OCI-LY7 (cell line): Measurements from ENCODE around the gene TERB1. TPM values are rescaled to one million over a fixed set of nuclear protein-coding genes. Genes with fewer than 3 reads are reported as not detected.
A peak's percentile ranks its signal among the peaks of the same experiment; 100 is the strongest.

ENCODE experiments used
- BruUV-seq: library from RNA; stranded (reverse); fragments of 400-500 nt; replicated peaks from 2 replicates; lab custom pipeline; 2021; lab: Mats Ljungman, UMichigan
- CTCF ChIA-PET: fragments of 300-600 bp; sonication (Branson Sonifier 250); formaldehyde crosslinking; loops from one replicate; lab custom pipeline; 2022; ENCODE audit warnings: antibody characterized with exemption; ENCODE audit not compliant: unreplicated experiment; lab: Charles Lee
- POLR2A ChIA-PET: fragments of 300-600 bp; sonication (Branson Sonifier 250); formaldehyde crosslinking; loops from one replicate; lab custom pipeline; 2022; ENCODE audit warnings: antibody characterized with exemption; lab: Charles Lee
- DNase-seq: peaks from one replicate; pipeline ENCODE4 v3.0.0-alpha.2; 2015; ENCODE audit warnings: low spot score
- H2AFZ ChIP-seq: fragments of 200-600 bp; sonication (generic), shearing (Covaris generic); 2 replicates; pipeline ENCODE4 v1.6.1; 2014; ENCODE audit warnings: mild to moderate bottlenecking, antibody characterized with exemption, low read length, moderate library complexity
- H3K27ac ChIP-seq: fragments of 200-600 bp; sonication (generic); 2 replicates; pipeline ENCODE4 v1.5.1; 2014; ENCODE audit warnings: mixed run types, low read depth, mild to moderate bottlenecking, moderate library complexity, low read length, inconsistent platforms; ENCODE audit not compliant: poor library complexity, severe bottlenecking
- H3K36me3 ChIP-seq: fragments of 200-600 bp; sonication (generic); 2 replicates; pipeline ENCODE4 v1.6.1; 2014; ENCODE audit warnings: mild to moderate bottlenecking, antibody characterized with exemption, low read length, moderate library complexity, mixed read lengths; ENCODE audit not compliant: insufficient read depth
- H3K4me1 ChIP-seq: fragments of 200-600 bp; sonication (generic); 2 replicates; pipeline ENCODE4 v1.5.1; 2014; ENCODE audit warnings: mild to moderate bottlenecking, low read length; ENCODE audit not compliant: insufficient read depth, poor library complexity, severe bottlenecking
- H3K4me2 ChIP-seq: fragments of 200-600 bp; sonication (generic); 2 replicates; pipeline ENCODE4 v1.6.1; 2014; ENCODE audit warnings: mild to moderate bottlenecking, low read length
- H3K4me3 ChIP-seq: fragments of 200-600 bp; sonication (generic); 2 replicates; pipeline ENCODE4 v1.5.1; 2014; ENCODE audit warnings: mild to moderate bottlenecking, low read depth, low read length; ENCODE audit not compliant: poor library complexity, severe bottlenecking
- H3K79me2 ChIP-seq: fragments of 200-600 bp; sonication (generic); 2 replicates; pipeline ENCODE4 v1.6.1; 2016; ENCODE audit warnings: low read depth, mild to moderate bottlenecking, low read length, moderate library complexity, mixed read lengths; ENCODE audit not compliant: insufficient read depth
- H3K9me2 ChIP-seq: fragments of 200-600 bp; sonication (generic); 2 replicates; pipeline ENCODE4 v1.6.1; 2016; ENCODE audit warnings: mild to moderate bottlenecking, low read length, mixed read lengths; ENCODE audit not compliant: insufficient read depth
- H3K9me3 ChIP-seq: fragments of 200-600 bp; sonication (generic); 2 replicates; pipeline ENCODE4 v1.6.1; 2014; ENCODE audit warnings: mild to moderate bottlenecking, mixed run types, low read length, mixed read lengths
- H4K20me1 ChIP-seq: fragments of 200-600 bp; sonication (generic); 2 replicates; pipeline ENCODE4 v1.6.1; 2014; ENCODE audit warnings: mild to moderate bottlenecking, antibody characterized with exemption, low read length, moderate library complexity, mixed read lengths; ENCODE audit not compliant: insufficient read depth
- EZH2phosphoT487 ChIP-seq: fragments of 200-600 bp; sonication (generic); IDR thresholded peaks from 2 replicates; pipeline ENCODE4 v1.6.1; 2018; ENCODE audit warnings: low read depth, borderline replicate concordance, mild to moderate bottlenecking, mixed run types, antibody characterized with exemption, low read length, moderate library complexity, mixed read lengths
- intact Hi-C: fragments of 100-400 bp; cut with micrococcal nuclease; formaldehyde crosslinking; loops from one replicate; pipeline ENCODE4 v1.10.0; 2022; ENCODE audit not compliant: unreplicated experiment
- total RNA-seq, 2 experiments: library from RNA; depleted of rRNA in 1 of 2; stranded (reverse); fragments of >200 nt in 1 of 2; shearing (Covaris generic) in 1 of 2; gene quantifications; 2 replicates each; pipeline ENCODE4 v1.2.3, GENCODE V29; 2014 to 2022
- TF ChIP-seq, protein P1 (sequence below): fragments of 200-600 bp; sonication (generic); conservative IDR thresholded peaks from 2 replicates; pipeline ENCODE4 v1.5.1; 2014; ENCODE audit warnings: mild to moderate bottlenecking, antibody characterized with exemption, low read length, moderate library complexity, mixed read lengths

TERB1 gene
- total RNA-seq, 2 experiments from 2014 or later = 0.17 TPM; not detected in 1

DNA sequence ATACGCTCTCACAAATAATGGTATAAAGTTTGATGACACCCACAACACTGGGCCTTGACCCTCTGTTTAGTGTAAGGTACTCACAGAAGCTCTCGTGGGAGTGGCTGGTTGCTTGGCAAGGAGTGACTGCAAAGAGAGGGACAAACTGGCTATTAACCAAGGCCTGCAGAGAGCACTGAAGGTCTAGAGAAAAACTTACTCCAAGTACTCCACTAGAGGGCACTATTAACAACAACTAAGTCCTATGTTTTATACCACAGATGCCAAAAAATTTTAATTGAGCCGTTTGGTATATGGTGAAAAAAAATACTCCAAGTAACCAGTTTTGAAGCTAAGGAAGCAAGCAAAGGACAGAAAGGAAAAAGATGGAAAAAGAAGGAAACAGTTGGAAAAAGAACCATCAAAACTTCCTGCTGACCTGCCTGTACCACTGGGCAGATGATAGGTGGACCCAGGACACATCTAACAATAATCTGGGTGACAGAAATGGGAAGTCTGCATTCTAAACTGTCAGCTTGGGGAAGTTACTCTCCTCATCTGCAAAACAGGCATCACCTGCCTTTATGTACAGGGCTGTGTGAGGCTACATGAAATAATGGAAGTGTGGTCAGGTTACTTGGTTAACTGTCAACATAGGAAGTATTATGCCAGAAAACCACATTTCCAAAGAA lies 73.1 kb downstream of the TERB1 start:
- POLR2A ChIA-PET = no interaction called here
- Histone ChIP-seq H3K4me2 (no peak overlapping the region), H3K4me3 (no peak overlapping the region), H3K27ac (peak overlapping the region; percentile 0), H2AFZ (no peak overlapping the region), H3K4me1 (no peaks in the 10 kb centered on the region), H3K79me2 (no peaks in the 10 kb centered on the region), H3K9me2 (no peaks in the 10 kb centered on the region), H3K36me3 (peaks cover 93% of the 10 kb centered on the region), H3K9me3 (no peaks in the 10 kb centered on the region), H4K20me1 (no peaks in the 10 kb centered on the region)
- DNase-seq = peak; percentile 74
- no peak for TF ChIP-seq EZH2phosphoT487
- TF ChIP-seq, protein P1, sequence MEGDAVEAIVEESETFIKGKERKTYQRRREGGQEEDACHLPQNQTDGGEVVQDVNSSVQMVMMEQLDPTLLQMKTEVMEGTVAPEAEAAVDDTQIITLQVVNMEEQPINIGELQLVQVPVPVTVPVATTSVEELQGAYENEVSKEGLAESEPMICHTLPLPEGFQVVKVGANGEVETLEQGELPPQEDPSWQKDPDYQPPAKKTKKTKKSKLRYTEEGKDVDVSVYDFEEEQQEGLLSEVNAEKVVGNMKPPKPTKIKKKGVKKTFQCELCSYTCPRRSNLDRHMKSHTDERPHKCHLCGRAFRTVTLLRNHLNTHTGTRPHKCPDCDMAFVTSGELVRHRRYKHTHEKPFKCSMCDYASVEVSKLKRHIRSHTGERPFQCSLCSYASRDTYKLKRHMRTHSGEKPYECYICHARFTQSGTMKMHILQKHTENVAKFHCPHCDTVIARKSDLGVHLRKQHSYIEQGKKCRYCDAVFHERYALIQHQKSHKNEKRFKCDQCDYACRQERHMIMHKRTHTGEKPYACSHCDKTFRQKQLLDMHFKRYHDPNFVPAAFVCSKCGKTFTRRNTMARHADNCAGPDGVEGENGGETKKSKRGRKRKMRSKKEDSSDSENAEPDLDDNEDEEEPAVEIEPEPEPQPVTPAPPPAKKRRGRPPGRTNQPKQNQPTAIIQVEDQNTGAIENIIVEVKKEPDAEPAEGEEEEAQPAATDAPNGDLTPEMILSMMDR = peak; percentile 89
- CTCF ChIA-PET = interaction anchor here (0.7 to 0.9 kb wide), 2 partner anchors 9 to 140 kb away, joined by 3 read pairs; no protein-coding TSS in a partner anchor
- no TSS peak for BruUV-seq
- intact Hi-C loops = loop anchor here (1.0 to 10.0 kb wide), 2 partner anchors 139 to 323 kb away; no protein-coding TSS in a partner anchor

DNA sequence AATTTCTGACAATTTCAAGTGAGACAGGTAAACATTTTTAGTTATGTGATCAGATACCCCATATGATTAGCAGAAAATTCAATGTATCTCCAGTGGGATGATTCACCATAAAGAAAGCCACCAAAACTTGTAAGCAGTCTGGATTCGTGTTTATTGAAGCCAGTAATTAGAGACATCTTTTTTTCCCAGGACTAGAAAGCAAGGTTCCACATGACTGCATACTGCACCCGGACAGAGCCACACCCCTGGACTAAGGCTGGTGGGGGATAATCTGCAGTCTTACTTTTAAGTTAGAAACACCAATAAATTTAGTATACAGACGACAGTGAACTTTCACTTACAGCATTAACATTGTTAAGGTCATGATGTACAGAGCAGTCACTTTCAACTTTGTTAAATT lies 80.6 kb downstream of the TERB1 start:
- no peaks in the 10 kb centered on the region for H3K4me1 ChIP-seq
- no peak overlapping the region for H3K27ac ChIP-seq
- no peak overlapping the region for H2AFZ ChIP-seq
- peaks cover 46% of the 10 kb centered on the region for H3K36me3 ChIP-seq
- no peaks in the 10 kb centered on the region for H3K9me3 ChIP-seq
- no peak for DNase-seq
- TF ChIP-seq EZH2phosphoT487 = no peak
- TF ChIP-seq, protein P1 = no peak
- BruUV-seq = no TSS peak
- H4K20me1 ChIP-seq = no peaks in the 10 kb centered on the region
- POLR2A ChIA-PET = interaction anchor here (0.5 kb wide), 1 partner anchor 27 kb away, joined by 5 read pairs; no protein-coding TSS in a partner anchor
- no peak overlapping the region for H3K4me2 ChIP-seq
- H3K79me2 ChIP-seq = no peaks in the 10 kb centered on the region
- CTCF ChIA-PET = no interaction called here
- no peak overlapping the region for H3K4me3 ChIP-seq
- intact Hi-C loops = loop anchor here (10.0 kb wide), 1 partner anchor 316 kb away; no protein-coding TSS in a partner anchor
- no peaks in the 10 kb centered on the region for H3K9me2 ChIP-seq

DNA sequence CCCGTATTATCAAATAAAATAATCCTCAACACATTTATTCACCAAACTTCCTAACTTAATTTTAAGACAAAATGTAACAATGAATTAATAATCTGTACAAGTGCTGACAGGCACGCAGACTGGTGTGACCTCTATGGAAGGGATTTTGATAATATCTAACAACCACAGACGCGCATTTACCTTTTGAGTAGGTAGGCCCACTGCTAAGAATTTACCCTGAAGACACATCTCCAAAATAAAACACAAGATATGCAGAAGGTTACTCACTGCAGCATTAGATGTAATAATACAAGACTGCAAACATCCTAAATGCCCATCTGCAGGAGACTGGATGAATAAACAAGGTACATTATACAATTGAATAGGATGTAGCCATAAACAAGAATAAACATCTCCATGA lies 82.1 kb downstream of the TERB1 start:
- Histone ChIP-seq H3K27ac (no peak overlapping the region), H3K4me3 (no peak overlapping the region), H3K36me3 (peaks cover 31% of the 10 kb centered on the region), H3K9me2 (no peaks in the 10 kb centered on the region), H3K79me2 (no peaks in the 10 kb centered on the region), H2AFZ (no peak overlapping the region), H3K4me1 (no peaks in the 10 kb centered on the region), H4K20me1 (no peaks in the 10 kb centered on the region), H3K9me3 (no peaks in the 10 kb centered on the region), H3K4me2 (no peak overlapping the region)
- ChIA-PET POLR2A (no interaction called here), CTCF (no interaction called here)
- BruUV-seq = no TSS peak
- no peak for DNase-seq
- intact Hi-C loops = no loop called here
- no peak for TF ChIP-seq EZH2phosphoT487
- TF ChIP-seq, protein P1 = no peak
